Astrocyte of the spinal cord (primary cell): ENCODE measurements around the gene EVI2A.

ENCODE experiments used
- DNase-seq: peaks from one replicate; pipeline ENCODE4 v3.0.0; 2011; ENCODE audit warnings: low read depth, low spot score
- H3K4me3 ChIP-seq: 2 replicates; pipeline ENCODE4 v1.5.1; 2011; ENCODE audit warnings: low read depth, mild to moderate bottlenecking, low read length, moderate library complexity
- CTCF ChIP-seq: IDR thresholded peaks from 2 replicates; pipeline ENCODE4 v1.5.1; 2012; ENCODE audit warnings: low read depth, mild to moderate bottlenecking, low read length, inconsistent platforms
- in situ Hi-C: cut with HindIII; loops from 2 replicates; pipeline ENCODE4 v1.10.0; 2017; ENCODE audit warnings: low sequenced_read_pairs

EVI2A gene

GRCh38 chr17:31308372-31309334, 12.8 kb downstream of the EVI2A start:
- no peak overlapping the region for H3K4me3 ChIP-seq
- TF ChIP-seq CTCF: no peak
- DNase-seq: no peak
- in situ Hi-C loops: no loop called here

GRCh38 chr17:31307640-31308039, 13.8 kb downstream of the EVI2A start:
- H3K4me3 ChIP-seq: no peak overlapping the region
- no peak for DNase-seq
- no peak for TF ChIP-seq CTCF
- in situ Hi-C loops: no loop called here

- TF ChIP-seq CTCF: no peak
- no peak overlapping the region for H3K4me3 ChIP-seq
- in situ Hi-C loops: no loop called here
- DNase-seq: no peak
These were observed 21.8 kb downstream of the EVI2A start for GRCh38 chr17:31299624-31300023.

GRCh38 chr17:31297090-31297489, 24.3 kb downstream of the EVI2A start, which contains the start of gene OMG:
Gene OMG, minus strand, starts transcription at chr17:31297239. Its CDS starts 908 bp downstream, at chr17:31296331.
- in situ Hi-C loops: no loop called here
- no peak for TF ChIP-seq CTCF

GRCh38 chr17:31296142-31296541, 25.3 kb downstream of the EVI2A start:
- no peak for DNase-seq
- no peak overlapping the region for H3K4me3 ChIP-seq
- in situ Hi-C loops: no loop called here
- TF ChIP-seq CTCF: no peak

More at GRCh38 chr17:31297090-31297489, 24.3 kb downstream of the EVI2A start, which contains the start of gene OMG:
- DNase-seq: no peak
- H3K4me3 ChIP-seq: no peak within 1 kb of the TSS

- no peak for DNase-seq
- H3K4me3 ChIP-seq: no peak overlapping the region
- no peak for TF ChIP-seq CTCF
- in situ Hi-C loops: no loop called here
These were observed 25.9 kb downstream of the EVI2A start for GRCh38 chr17:31295489-31295871.
